Measurements from ENCODE around the gene RRAS.

The RRAS gene

DNA sequence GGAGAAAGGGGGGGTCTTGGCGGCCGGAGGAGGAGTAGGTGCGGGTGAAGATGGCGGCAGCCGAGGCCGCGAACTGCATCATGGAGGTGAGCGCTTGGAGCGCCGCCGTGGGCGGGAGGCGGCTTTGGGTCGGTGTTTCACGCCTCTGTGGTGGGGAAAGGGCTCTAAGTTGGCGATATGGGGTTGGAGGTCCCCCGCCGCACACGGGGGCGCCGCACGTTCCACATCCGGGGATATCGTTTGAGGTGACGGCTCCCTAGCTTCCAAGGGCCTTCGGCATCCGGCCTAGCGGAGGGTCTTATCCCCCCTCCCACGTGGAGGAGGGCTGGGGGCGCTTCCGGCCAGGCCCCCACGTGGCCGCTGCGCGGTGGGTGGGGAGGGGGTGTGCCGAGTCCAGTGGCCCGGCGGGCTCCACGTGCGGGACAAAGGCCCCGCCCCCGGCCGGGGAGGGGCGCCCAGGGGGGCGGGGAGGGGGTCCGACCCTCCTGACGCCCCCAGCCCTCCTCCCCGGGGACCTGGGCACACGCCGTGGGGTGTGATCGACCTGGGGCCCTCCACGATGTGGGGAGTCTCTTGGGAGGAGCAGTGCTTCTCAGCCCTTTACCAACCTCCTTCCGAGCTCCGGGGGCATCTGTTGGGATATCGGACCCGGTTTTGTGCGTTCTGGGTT lies 37.4 kb upstream of the RRAS start, which contains the start of gene PRMT1:
TSS of gene PRMT1 (plus strand) at position 41 of the 670 bp plus-strand sequence. CDS start at position 51, 10 bp downstream.
- DNase-seq, result peak in 12 of 58 donors; percentile 19 to 75 (median 51)

GRCh38 chr19:49676784-49677230 lies 36.9 kb upstream of the RRAS start:
- peak; percentile 97 to 100 (median 100) for DNase-seq

DNA sequence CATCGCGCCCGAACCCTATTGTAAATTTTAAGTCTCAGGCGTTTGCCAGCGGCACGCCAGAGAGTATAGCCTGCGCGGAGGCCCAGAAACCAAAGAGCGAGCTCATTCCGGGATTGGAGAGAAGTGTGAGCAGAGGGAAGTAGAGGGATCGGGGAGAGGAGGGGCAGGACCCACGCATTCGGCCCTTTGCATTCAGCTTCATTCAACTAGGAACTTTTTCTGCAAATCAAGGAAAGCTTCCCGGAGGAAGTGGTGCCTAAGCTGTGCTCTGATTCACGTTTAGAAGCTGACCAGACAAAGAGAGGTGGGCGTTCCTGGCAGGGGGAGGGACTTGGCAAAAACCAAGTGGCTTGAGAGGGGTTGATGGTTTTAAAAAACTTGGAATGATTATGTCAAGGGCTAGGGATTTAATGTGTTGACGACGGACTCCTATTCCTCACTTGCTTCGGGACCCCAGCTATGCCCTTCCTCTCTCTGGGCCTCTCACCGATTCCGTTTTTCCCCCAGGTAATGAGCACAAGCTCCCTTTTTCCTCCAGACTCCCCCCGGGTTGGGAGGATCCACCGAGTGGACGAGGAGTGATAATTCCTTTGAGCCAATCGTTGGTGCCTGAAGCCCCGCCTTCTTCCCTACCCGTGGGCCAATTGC lies 36.3 kb upstream of the RRAS start:
- peak in 35 of 58 donors; percentile 53 to 92 (median 84) for DNase-seq

DNA sequence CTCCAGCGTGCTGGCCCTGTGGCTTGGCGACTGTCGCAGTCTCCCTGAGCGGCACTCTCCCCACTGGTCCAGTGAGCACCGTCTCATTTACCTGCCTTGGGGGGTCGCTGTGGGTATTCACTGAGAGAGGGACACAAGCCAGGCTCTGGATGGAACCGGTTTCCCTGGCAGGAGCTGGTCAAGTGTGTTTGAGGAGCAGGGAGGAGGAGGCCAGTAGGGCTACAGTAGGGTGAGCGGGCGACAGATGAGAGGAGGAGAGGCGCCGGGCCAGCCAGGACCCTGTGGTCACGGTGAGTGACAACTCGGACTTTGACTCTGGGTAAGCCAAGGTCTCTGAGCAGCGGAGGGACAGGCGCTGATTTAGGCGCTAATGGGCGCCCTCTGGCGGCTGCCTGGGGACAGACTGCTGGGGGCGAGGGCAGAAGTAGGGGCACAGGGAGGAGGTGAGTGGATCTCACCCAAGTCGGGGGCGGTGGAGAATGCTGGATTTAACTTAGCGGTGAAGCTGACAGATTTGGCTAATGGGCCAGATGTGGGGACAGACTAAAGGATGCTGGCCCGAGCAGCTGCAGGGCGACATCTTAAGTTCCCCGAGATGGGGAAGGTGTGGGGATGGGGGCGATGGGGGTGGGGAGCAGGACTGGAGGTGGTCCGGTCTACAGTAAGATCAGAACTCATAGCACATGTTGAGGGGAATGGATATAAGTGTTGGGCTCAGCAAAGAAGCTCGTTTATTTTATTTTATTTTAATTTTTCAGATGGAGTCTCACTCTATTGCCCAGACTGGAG lies 32.4 kb upstream of the RRAS start:
- DNase-seq, result peak in 54 of 58 donors; percentile 3 to 77 (median 48)

- no peak for DNase-seq
Measured at GRCh38 chr19:49669516-49669915, 29.6 kb upstream of the RRAS start.

- no peak for DNase-seq
Measured at GRCh38 chr19:49667473-49667872, 27.5 kb upstream of the RRAS start.

DNA sequence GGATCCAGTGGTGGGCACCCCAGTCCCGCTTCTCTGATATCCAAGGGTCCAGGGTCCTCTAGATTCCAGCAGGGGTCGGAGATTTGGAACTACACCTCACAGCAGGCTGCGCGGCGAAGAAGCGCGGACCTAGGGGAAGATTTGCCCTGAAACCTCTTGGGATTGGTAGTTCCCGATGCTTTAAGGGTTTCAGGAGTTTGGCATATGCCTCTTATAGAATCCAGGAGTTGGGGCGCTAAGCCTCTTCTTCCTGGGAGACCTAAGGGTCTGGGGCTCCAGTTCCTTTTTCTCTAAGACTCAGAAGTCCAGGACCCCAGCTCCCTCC lies 26.1 kb upstream of the RRAS start:
- no peak for DNase-seq

- peak; percentile 65 to 97 (median 92) for DNase-seq
Measured at GRCh38 chr19:49665351-49666119, 25.6 kb upstream of the RRAS start, which contains the start of the genes BCL2L12 and IRF3. Gene BCL2L12 (plus strand): TSS chr19:49665933. CDS start chr19:49666693, 760 bp downstream. Gene IRF3 (minus strand): TSS chr19:49665857. CDS start chr19:49664838, 1,019 bp downstream.

- no peak for DNase-seq
Measured at GRCh38 chr19:49665036-49665350, 25.1 kb upstream of the RRAS start.

DNA sequence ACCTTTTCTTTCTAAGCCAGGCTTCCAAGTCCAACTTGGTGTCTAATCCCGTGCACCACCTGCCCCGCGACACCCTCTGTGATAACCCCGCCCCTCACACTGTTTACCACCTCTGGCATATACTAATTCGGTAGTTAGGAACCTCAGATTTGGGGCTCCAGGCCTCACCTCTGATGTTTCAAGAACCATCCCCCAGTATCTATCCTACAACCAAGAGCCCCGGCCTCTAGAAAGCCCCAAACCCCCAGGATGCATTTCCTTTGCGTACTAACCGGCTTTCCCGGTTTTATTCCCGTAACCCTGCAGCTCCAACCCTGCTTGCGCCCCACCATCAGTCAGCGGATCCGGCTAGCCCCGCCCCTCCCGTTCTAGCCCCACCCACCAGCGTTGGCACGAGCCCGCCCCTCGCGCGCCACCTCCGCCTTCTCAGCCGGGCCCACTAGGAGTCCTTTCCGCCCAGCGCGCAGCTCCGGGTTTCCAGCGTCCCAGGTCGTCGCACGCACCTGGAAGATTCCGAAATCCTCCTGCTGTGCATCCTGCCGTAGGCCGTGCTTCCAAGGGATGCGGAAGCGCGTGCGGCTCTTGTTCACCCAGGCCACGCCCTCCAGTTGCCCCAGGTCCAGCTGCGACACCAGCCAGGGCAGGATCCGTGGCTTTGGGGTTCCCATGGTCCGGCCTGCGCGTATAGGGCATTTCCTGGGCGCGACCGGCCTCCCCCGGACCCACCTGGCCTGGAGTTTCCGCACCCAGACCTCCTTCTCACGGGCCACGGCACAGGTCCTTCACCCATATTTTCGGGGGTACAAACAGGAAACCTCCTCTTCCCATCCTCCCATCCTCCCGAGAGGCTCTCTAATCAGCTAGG lies 24.5 kb upstream of the RRAS start:
- peak; percentile 9 to 93 (median 80) for DNase-seq

GRCh38 chr19:49663224-49663623 lies 23.3 kb upstream of the RRAS start:
- no peak for DNase-seq

DNA sequence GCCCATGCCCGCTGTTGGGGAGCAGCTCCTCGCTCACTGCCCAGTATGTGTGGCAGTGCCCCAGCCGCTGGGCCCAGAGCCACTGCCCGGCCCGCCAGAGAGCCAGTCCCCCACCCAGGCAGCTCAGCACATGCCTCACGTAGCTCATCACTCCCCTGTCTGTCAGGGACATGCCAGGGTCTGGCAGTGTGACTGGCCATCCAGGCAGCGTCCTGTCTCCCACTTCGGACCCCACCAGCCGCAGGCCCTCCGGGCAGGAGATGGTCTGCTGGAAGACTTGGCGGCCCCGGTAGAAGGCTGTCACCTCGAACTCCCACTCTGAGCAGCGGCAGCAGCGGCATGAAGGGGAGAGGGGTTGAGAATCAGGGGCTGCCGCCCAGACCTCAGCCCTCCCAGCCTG lies 22.1 kb upstream of the RRAS start:
- no peak for DNase-seq

DNA sequence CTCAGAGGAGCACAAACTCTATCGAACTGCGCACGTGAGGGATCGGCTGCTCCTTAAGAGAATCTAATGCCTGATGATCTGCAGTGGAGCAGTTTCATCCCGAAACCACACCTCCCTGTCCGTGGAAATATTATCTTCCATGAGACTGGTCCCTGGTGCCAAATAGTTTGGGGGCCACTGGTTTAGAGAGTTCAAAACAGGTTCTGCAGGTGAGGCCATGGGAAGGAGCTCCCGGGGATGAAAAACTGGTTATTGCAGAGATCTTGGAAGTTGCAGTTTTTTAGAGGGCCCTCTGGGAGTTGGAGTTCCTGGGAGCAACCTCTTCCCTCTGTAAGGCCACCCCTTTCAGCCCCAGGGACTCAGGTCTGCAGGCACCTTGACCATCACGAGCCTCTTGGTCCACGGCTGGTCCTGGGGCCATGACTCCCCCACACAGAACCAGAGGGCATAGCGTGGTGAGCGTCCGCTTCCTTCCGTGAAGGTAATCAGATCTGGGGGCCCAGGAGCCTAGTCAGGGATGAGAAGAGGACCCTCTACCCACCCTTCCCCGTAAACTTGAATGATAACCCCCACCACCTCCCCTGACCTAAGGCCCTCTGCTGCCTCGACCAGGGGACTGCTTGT lies 20.5 kb upstream of the RRAS start:
- no peak for DNase-seq

DNA sequence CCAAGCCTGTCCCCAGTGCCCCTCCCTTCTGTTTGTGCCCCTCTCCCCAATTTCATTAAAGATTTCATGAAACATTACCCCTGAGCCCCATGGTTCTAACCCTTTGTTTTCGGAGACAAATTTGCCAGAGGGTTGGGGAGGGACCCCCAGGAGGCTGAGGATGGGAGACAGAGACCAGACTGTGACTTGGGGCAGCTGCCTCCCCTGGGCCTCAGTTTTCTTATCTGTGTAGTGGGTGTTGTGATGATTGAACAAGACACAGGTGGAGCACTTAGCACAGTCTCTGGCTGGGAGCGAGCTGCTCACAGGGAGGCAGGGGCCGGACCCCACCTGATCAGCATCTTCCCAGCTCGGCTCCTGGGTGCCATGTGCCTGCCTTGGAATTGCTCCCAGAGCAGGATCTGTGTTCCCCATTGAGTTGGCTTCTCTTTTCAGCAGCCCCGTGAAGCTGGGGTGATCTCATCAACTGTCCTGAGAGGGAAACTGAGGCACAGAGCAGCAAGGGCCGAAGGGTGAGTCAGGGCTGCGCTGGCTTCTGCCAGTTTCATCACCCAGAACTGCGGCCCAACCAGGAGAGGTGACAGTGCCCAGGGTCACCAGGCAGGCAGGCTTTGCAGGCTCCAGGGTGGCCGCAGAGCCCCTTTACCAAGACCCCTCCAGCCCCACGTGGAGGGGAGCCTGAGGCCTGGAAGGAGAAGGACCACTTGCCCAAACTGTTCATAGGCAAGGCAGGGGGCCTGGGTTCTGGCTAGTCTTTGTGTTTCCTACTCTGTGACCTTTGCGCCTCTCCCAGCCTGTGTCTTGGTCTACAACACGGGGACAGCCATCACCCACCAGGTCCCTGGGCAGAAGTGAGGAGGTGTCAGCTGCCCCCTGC lies 18.9 kb upstream of the RRAS start:
- DNase-seq, result no peak

GRCh38 chr19:49658139-49658517 lies 18.2 kb upstream of the RRAS start:
- no peak for DNase-seq

GRCh38 chr19:49657493-49658138 lies 17.7 kb upstream of the RRAS start:
- DNase-seq, result no peak

GRCh38 chr19:49656456-49657109 lies 16.6 kb upstream of the RRAS start:
- DNase-seq, result no peak

Data from anterior cingulate cortex (tissue), 58 donors.